Putamen (tissue), 1 donor: Measurements from ENCODE around the gene RNF11.
"Not testable (repeated sequence)": the region's sequence is repeated elsewhere in the genome, so short reads cannot be mapped to it uniquely, and the experiment has no call there.

Experiments
- DNase-seq: peaks from one replicate; pipeline ENCODE4 v3.0.0-alpha.2; 2016; ENCODE audit warnings: low spot score

The RNF11 gene

GRCh38 chr1:51235673-51236530 is at the start of gene RNF11:
TSS of gene RNF11 (plus strand) at chr1:51236273. CDS start at chr1:51236757, 484 bp downstream.
- DNase-seq, result peak; percentile 94

- no peak for DNase-seq
Measured at GRCh38 chr1:51188230-51188629, 47.8 kb upstream of the RNF11 start.

GRCh38 chr1:51189421-51190073 is 46.5 kb upstream of the RNF11 start:
- peak; percentile 45 for DNase-seq

- no peak for DNase-seq
Measured at GRCh38 chr1:51190961-51191360, 45.1 kb upstream of the RNF11 start.

GRCh38 chr1:51192213-51192843 is 43.7 kb upstream of the RNF11 start:
- peak; percentile 50 for DNase-seq

- no peak for DNase-seq
Measured at GRCh38 chr1:51193564-51193963, 42.5 kb upstream of the RNF11 start.

- DNase-seq, result no peak
Measured at GRCh38 chr1:51203121-51203873, 32.8 kb upstream of the RNF11 start.

- DNase-seq, result no peak
Measured at GRCh38 chr1:51203874-51204245, 32.2 kb upstream of the RNF11 start.

GRCh38 chr1:51210055-51210454 is 26.0 kb upstream of the RNF11 start:
- DNase-seq, result no peak

GRCh38 chr1:51210676-51211075 is 25.4 kb upstream of the RNF11 start:
- no peak for DNase-seq

GRCh38 chr1:51214615-51215131 is 21.4 kb upstream of the RNF11 start:
- DNase-seq, result no peak

- DNase-seq, result no peak
Measured at GRCh38 chr1:51215169-51215568, 20.9 kb upstream of the RNF11 start.

GRCh38 chr1:51216631-51217030 is 19.4 kb upstream of the RNF11 start:
- DNase-seq, result no peak

GRCh38 chr1:51217101-51217500 is 19.0 kb upstream of the RNF11 start:
- DNase-seq, result no peak

- no peak for DNase-seq
Measured at GRCh38 chr1:51218570-51218969, 17.5 kb upstream of the RNF11 start.

- no peak for DNase-seq
Measured at GRCh38 chr1:51219022-51219421, 17.1 kb upstream of the RNF11 start.

GRCh38 chr1:51221529-51221928 is 14.5 kb upstream of the RNF11 start:
- DNase-seq, result not testable (repeated sequence)

GRCh38 chr1:51222136-51222787 is 13.8 kb upstream of the RNF11 start:
- no peak for DNase-seq

GRCh38 chr1:51222809-51223208 is 13.3 kb upstream of the RNF11 start:
- no peak for DNase-seq

GRCh38 chr1:51224255-51224654 is 11.8 kb upstream of the RNF11 start:
- no peak for DNase-seq

GRCh38 chr1:51227231-51227960 is 8.7 kb upstream of the RNF11 start:
- DNase-seq, result not testable (repeated sequence)
